ENCODE results near the gene LYRM1.

LYRM1 gene

GRCh38 chr16:20887207-20887606 lies 13.4 kb upstream of the LYRM1 start:
- DNase-seq (ENCODE audit: low read depth, low spot score), result no peak
- no peak overlapping the region for H3K4me3 ChIP-seq (ENCODE audit: low read depth, low read length)
- TF ChIP-seq CTCF (IDR thresholded peaks at IDR 0.05; ENCODE audit: low read depth, low read length), result no peak
- in situ Hi-C loops (cut with HindIII; ENCODE audit: low sequenced_read_pairs), result no loop called here

GRCh38 chr16:20889625-20890275 lies 10.8 kb upstream of the LYRM1 start:
- in situ Hi-C loops (cut with HindIII; ENCODE audit: low sequenced_read_pairs), result no loop called here
- H3K4me3 ChIP-seq (ENCODE audit: low read depth, low read length), result no peak overlapping the region
- TF ChIP-seq CTCF (IDR thresholded peaks at IDR 0.05; ENCODE audit: low read depth, low read length), result no peak
- no peak for DNase-seq (ENCODE audit: low read depth, low spot score)

- no peak overlapping the region for H3K4me3 ChIP-seq (ENCODE audit: low read depth, low read length)
- in situ Hi-C loops (cut with HindIII; ENCODE audit: low sequenced_read_pairs), result no loop called here
- no peak for TF ChIP-seq CTCF (IDR thresholded peaks at IDR 0.05; ENCODE audit: low read depth, low read length)
- no peak for DNase-seq (ENCODE audit: low read depth, low spot score)
Measured at GRCh38 chr16:20894388-20894787, 6.2 kb upstream of the LYRM1 start.

GRCh38 chr16:20897253-20897897 lies 3.2 kb upstream of the LYRM1 start:
- in situ Hi-C loops (cut with HindIII; ENCODE audit: low sequenced_read_pairs), result no loop called here
- TF ChIP-seq CTCF (IDR thresholded peaks at IDR 0.05; ENCODE audit: low read depth, low read length), result no peak
- H3K4me3 ChIP-seq (ENCODE audit: low read depth, low read length), result peak overlapping the region; percentile 96
- peak; percentile 45 for DNase-seq (ENCODE audit: low read depth, low spot score)

- in situ Hi-C loops (cut with HindIII; ENCODE audit: low sequenced_read_pairs), result no loop called here
- peak overlapping the region; percentile 96 for H3K4me3 ChIP-seq (ENCODE audit: low read depth, low read length)
- no peak for TF ChIP-seq CTCF (IDR thresholded peaks at IDR 0.05; ENCODE audit: low read depth, low read length)
- DNase-seq (ENCODE audit: low read depth, low spot score), result no peak
Measured at GRCh38 chr16:20897922-20898321, 2.6 kb upstream of the LYRM1 start.

GRCh38 chr16:20899071-20899470 lies 1.5 kb upstream of the LYRM1 start:
- in situ Hi-C loops (cut with HindIII; ENCODE audit: low sequenced_read_pairs), result no loop called here
- TF ChIP-seq CTCF (IDR thresholded peaks at IDR 0.05; ENCODE audit: low read depth, low read length), result no peak
- peak overlapping the region; percentile 96 for H3K4me3 ChIP-seq (ENCODE audit: low read depth, low read length)
- DNase-seq (ENCODE audit: low read depth, low spot score), result peak; percentile 55

Measured in astrocyte of the spinal cord (primary cell).